RPMI7951 (cell line): Measurements from ENCODE around the gene CHST7. TPM values are rescaled to one million over a fixed set of nuclear protein-coding genes. Genes with fewer than 3 reads are reported as not detected.
"Not testable (repeated sequence)": the region's sequence is repeated elsewhere in the genome, so short reads cannot be mapped to it uniquely, and the experiment has no call there.

Experiments
- DNase-seq: peaks from one replicate; pipeline ENCODE4 v3.0.0-alpha.2; 2012; ENCODE audit warnings: low read depth
- total RNA-seq: library from RNA; depleted of rRNA; stranded (reverse); fragments of >200 nt; shearing (Covaris generic); gene quantifications from 2 replicates; pipeline ENCODE4 v1.2.3, GENCODE V29; 2014; rRNA removed

Gene CHST7
- total RNA-seq: 3.7 and 6.7 TPM in 2 replicates

- DNase-seq: peak; percentile 74
Measured at GRCh38 chrX:46573331-46573891, at the start of gene CHST7. CHST7 (plus strand) TSS chrX:46573765; CDS start chrX:46573932, 167 bp downstream.

- DNase-seq: not testable (repeated sequence)
Measured at GRCh38 chrX:46528640-46529039, 44.9 kb upstream of the CHST7 start.

- DNase-seq: not testable (repeated sequence)
Measured at GRCh38 chrX:46529740-46530403, 43.7 kb upstream of the CHST7 start.

GRCh38 chrX:46530404-46530908 lies 43.1 kb upstream of the CHST7 start:
- DNase-seq: not testable (repeated sequence)

- no peak for DNase-seq
Measured at GRCh38 chrX:46531442-46531841, 42.1 kb upstream of the CHST7 start.

- DNase-seq: no peak
Measured at GRCh38 chrX:46543441-46543840, 30.1 kb upstream of the CHST7 start.

GRCh38 chrX:46544527-46544926 lies 29.0 kb upstream of the CHST7 start:
- not testable (repeated sequence) for DNase-seq

- DNase-seq: peak; percentile 92
Measured at GRCh38 chrX:46545111-46546005, 28.2 kb upstream of the CHST7 start, which contains the start of gene ZNF674. ZNF674 (minus strand) TSS chrX:46545421; CDS start chrX:46542087, 3,334 bp downstream.

GRCh38 chrX:46547857-46548256 lies 25.7 kb upstream of the CHST7 start:
- peak; percentile 78 for DNase-seq

GRCh38 chrX:46549914-46550313 lies 23.7 kb upstream of the CHST7 start:
- no peak for DNase-seq

GRCh38 chrX:46551494-46552128 lies 22.0 kb upstream of the CHST7 start:
- DNase-seq: peak; percentile 63

GRCh38 chrX:46553935-46554334 lies 19.6 kb upstream of the CHST7 start:
- no peak for DNase-seq

GRCh38 chrX:46554942-46555341 lies 18.6 kb upstream of the CHST7 start:
- DNase-seq: no peak

- DNase-seq: peak; percentile 32
Measured at GRCh38 chrX:46559062-46559461, 14.5 kb upstream of the CHST7 start.

- peak; percentile 74 for DNase-seq
Measured at GRCh38 chrX:46561824-46562657, 11.5 kb upstream of the CHST7 start.

- DNase-seq: no peak
Measured at GRCh38 chrX:46567388-46567787, 6.2 kb upstream of the CHST7 start.

- DNase-seq: no peak
Measured at GRCh38 chrX:46569621-46570020, 3.9 kb upstream of the CHST7 start.

GRCh38 chrX:46571423-46572339 lies 1.9 kb upstream of the CHST7 start:
- no peak for DNase-seq

- DNase-seq: no peak
Measured at GRCh38 chrX:46572340-46572936, 1.1 kb upstream of the CHST7 start.
